NCI-H146 treated with DMSO at 0.1 percent for 48 hours (cell line): Measurements from ENCODE around the gene NACC1.

Experiments
- DNase-seq: peaks from one replicate; lab custom pipeline; 2025; ENCODE audit not compliant: unreplicated experiment; lab: John Stamatoyannopoulos, UW

Gene NACC1

DNA sequence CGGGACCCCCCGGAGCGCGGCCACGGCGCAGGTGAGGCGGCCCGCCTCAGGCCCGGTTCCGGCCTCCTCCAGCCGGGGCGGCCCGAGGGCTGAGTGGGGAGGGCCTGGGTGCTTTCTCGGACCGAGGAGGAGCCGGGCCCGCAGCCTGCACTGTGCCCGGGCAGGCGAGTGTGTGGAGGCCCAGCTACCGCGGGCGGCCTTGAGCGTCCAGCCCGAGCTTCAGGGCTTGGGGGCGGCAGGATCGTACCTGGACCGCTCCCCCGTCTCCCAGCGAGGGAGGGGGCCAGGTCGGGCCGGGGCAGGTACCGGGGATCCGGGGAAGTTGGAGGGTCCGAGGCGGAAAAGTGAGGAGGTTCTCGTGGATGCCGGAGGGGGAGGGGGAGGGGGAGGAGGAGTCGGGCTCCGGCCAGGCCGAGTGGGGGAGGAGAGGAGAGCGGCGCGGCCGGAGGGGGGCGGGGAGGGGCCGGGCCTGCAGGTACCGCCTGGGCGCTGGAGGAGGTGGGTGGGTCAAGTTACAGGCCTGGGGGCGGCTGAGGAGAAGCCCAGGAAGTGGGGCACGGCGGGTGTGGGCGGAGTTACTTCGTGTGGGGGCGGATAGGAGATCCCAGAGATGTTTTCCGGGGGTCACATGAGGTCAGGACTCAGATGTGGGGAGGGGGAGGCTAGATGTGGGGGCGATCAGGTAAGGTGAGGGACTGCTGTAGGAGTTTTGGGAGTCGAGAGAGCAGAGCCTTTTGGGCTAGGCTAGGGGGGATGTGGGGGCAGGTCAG, 545 bp downstream of the NACC1 start:
- peak; percentile 61 for DNase-seq

DNA sequence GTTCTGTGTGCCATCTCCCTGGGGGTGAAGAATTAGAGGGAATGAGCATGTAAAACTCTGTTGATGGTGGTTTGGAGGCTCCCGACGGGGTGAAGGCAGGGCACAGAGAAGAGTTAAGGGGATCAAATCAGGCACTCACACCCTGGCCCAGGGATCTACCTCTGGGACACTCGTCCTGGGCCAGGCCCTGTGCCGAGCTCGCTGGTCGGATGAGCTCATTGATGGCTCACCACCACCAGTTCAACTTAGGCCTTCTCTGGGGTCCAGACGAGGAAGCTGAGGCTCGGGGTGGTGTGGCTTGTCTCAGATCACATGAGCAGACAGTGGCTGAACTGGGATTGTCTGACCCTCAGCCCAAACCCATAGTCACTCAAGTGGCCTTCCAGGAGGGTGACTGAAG, 1.6 kb downstream of the NACC1 start:
- no peak for DNase-seq

DNA sequence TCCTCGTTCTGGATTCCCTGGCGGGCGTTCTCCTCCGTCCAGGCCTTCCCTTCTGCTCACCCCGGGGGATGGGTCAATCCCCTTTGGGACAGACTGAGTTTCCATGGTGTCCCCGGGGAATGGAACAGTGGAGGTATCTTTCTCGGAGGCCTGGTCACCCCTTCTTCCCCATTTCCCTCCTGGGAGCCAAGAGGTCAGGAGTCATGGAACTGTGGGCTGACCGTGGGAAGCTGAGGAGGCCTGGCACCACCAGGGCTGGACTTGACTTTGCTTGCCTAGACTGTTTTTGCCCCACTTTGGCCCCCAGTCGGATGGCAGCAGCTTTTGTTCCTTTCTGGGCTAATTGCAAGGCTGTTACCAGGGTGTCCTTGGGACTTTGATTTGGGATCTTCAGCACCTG, 2.0 kb downstream of the NACC1 start:
- no peak for DNase-seq

DNA sequence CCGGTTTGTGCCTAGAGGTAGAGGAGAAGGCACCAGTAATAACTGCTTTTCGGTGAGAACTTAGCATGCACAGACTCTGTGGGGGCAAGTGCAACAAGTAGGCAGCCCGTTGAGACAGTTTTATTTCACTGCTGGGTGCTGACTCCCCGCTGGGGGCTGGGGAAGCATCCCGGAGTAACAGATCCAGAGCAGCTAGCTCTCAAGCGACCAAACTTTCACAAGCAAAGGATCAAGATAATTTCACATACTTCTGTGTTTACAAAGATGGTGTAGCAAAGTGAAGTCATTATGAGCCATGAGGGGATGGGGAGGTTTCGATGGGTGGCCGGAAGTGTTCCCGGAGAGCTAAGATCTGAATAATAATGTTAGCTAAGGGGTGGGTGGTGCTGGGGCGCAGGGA, 2.8 kb downstream of the NACC1 start:
- no peak for DNase-seq

DNA sequence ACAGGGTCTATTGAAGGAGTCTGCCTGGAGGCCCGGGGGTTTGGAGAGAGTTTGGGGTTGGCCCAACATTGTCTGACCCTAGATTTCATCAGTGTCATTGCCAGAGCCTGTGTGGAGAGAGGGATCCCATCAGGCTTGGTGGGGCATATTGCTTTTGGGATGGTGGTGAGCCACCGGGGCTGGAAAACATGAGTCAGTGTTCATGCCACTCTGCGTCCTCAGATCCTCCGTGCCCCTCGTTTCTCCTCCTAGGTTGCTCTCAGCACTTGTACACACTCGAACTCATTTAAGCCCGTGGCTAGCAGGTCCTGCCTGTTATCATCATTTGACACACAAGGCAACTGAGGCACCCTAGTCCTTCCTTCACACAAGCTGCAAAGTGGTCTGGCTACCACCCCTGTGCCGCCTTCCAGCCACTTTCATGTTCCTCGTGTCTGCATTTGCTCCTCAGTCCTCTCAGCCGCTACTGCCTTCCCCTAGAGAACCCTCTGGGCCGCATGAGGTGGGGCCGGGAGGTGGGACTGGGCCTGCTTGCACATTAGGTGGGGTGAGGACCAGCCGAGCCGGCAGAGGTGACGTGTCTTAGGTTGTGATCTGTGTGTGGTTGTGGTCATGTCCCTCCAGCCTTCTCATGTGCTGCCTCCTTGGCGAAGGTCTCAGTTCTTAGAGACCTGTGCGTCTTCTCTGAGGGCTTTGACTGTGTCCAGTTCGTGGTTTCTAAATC, 3.6 kb downstream of the NACC1 start:
- no peak for DNase-seq

DNA sequence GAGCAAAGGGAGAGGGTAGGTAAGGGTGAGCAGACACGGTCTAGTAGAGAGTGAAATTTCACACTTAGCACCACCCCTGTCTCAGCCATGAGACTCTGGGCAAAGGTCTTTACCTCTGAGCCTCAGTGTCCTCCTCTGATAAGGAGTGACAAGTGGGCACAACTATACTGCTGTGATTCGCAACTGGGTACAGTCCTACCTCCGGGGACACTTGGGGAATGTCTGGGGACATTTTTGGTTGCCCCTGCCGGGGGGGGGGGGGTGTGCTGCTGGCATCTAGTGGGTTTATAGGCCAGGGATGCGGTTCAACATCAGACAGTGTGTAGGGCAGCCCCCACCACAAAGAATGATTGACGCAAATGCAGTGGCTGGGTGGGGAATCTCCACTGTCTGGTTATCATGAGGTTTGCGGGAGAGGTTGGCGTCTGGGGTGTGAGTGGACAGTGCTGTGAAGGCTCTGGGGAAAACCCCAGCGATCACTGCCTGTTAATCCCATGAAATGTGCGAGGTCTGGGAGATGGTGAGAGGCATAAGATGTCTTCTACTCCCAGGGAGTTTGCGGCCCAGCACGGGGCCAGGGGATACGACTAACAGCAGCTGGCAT, 4.3 kb downstream of the NACC1 start:
- no peak for DNase-seq

DNA sequence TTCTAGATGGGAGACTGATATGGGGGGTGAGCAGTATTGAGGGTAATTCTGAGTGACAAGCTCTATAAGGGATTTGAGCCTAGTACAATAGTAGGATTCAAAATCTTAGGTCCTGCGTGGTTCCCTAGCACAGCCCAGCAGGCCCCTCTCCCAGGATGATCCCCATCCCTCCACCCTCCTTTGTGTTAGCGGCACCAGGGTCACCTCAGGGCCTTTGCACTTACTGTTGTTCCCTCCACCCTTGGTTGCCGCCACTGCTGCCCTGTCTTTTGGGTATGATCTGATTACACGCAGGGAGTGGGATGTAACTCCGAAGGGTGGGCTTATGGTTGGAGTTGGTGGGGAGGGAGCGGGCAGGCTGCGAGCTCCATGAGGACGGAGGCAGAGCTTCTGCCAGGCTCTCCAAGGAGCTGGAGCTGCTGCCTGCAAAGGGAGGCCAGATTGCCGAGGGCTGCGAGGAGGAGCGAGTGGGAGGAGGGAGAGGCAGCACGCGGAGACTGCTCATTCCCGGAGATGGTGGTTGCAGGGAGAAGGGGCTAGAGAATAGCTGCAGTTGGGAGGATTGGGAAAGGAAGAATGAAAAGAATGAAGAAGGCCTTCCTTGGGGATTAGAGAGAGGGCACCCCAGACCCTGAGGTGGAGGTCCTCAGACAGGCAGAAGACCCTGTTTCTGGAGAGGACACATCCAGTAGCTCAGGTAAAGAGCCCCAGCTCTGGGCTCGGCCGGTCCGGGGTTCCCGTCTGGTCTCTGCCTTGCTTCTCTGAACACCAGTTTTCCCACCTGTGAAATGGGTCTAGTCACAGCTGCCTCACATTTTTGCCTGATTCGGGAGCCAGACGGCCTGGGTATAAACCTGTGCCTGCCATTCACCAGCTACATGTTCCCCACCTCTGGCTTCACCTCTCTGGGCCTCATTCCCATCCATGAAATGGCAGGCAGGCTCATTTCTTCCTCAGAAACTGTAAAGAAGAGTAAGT, 5.2 kb downstream of the NACC1 start:
- no peak for DNase-seq

DNA sequence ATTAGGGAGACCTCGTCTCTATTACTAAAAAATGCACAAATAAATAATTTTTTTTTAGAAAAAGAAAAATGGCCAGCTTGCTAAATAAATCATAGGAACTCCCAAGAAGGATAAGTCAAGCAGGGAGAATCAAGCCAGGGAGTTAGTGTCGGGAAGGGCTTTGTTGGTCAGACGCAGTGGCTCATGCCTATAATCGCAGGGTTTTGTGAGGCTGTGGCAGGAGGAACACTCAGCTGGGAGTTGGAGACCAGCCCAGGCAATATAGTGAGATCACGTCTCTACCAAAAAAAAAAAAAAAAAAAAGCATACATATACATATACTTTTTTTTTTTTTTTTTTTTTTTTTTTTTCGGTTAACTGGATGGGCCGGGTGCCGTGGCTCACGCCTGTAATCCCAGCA, 9.0 kb downstream of the NACC1 start:
- no peak for DNase-seq

DNA sequence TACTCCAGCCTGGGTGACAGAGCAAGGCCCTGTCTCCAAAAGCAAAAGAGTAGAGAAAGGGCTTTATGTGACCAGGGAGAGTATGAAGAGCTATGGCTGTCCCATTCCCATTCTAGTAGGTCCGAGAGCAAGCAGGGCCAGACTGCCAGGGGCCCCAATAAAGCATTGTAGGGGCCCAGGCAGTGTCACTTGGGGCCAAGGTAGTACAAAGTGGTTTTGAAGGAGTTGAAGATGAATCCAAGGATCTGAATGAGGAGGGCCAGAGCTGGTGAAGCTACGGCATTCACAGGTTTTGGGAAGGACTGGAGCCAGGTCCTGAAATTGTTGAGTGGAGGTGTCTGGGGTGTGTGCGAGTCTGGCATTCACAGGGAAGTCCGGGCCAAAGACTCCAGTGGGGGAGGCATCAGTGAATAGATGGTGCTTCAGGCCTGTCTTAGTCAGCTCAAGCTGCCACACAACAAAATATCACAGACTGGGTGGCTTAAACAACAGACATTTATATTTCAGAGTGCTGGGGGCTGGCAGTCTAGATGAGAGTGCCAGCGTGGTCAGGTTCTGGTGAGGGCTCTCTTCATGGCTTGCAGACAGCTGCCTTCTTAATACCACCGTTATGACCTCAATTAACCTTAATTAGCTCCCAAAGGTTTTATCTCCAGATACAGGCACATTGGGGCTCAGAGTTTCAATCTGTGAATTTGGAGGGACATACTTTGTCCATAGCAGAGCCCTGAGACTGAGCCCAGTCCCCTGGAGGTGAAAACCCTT, 9.9 kb downstream of the NACC1 start:
- no peak for DNase-seq

DNA sequence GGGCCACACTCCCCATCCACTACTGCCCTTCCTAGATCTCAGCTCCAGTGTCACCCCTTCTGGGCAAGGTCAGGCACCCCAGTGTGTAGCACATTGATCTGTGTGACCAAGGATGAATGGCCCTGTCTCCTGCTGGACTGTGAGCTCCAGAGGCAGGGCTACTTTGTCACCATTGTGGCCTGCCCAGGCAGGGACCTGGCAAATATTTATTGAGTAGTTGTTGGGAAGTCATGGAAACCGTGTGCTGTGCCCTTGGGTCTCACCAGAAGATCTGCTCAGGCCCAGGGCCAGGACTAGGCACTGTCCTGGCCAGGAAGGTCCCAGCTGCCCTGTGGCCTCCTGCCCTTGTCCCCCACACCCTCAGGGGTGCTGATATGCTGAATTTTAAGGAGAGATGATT, 10.5 kb downstream of the NACC1 start:
- DNase-seq: peak; percentile 89

DNA sequence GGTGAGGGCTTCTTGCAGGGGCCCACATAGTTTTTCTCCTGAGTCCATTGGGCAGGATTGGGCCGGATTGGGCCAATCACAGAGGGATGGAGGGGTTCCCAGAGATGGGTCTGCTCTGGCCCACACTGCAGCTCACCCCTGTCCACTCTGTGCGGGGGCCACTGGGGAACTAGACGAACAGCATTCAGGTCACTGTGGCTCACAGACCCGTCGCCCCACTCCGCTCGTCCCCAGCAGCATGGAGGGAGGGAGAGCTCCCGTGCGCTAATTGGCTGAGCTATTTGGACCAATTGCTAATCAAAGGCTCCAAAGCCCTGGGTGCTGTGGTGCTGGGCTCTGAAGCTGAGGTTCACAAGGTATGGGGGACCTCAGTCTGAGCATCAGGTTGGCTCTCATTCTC, 11.3 kb downstream of the NACC1 start:
- no peak for DNase-seq

DNA sequence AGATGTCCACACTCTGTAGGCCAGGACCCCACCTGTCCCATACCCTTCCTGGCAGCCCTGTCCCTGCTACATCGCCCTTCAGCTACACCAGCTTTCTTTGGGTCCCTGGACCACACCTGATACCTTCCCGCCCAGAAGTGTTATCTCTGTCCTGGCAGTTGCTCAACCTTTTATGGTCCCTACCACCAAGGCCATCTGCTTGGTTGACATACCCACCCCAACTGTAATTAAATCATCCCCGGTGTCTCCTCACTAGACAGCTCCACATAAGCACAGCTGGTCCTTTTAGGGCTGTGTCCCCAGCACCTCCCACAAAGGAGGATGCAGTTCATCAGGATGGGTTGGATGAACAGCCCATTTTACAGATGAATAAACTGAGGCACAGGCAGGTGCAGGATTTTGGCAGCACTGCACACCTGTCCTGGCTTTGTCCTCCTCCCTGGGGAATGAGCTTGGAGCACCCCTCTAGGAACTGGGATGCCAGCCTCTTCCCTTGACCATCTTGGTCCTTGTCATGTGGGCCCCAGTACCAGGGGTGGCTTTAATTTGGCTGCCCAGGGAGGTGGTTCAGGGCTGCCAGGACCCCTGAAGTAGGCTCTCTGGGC, 12.9 kb downstream of the NACC1 start:
- no peak for DNase-seq

DNA sequence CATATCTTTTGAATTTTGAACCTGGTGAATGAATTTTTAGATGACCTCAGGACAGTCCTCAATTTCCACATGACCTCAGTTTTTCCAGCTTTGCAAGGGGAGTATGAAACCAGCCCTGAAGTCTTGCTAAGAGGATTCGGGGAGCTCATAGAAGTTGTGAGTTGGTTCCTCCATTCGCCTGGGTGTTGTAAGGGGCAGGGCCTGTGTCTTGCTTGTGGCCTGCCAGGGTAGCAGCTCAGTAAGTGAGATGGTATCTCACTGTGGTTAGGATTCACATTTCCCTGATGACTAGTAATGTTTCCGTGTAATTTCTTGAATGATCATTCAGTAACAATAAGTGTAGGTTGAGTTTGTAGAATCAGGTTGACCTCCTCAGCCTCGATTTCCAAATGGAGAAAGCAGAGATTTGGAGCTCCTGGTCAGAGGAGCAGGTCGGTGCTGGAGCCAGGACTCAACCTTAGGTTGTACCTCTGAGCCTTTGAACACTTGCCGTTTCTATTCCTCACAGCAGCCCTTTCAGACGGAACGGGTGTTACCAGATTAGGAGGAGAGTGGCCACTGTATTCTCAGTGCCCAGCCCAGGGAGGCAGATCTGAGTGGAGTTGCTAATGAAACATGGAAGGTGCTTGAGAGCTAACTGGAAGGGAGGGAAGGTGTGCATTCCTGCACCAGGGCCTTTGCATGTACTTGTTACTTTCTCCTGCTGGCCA, 14.6 kb downstream of the NACC1 start:
- DNase-seq: no peak

DNA sequence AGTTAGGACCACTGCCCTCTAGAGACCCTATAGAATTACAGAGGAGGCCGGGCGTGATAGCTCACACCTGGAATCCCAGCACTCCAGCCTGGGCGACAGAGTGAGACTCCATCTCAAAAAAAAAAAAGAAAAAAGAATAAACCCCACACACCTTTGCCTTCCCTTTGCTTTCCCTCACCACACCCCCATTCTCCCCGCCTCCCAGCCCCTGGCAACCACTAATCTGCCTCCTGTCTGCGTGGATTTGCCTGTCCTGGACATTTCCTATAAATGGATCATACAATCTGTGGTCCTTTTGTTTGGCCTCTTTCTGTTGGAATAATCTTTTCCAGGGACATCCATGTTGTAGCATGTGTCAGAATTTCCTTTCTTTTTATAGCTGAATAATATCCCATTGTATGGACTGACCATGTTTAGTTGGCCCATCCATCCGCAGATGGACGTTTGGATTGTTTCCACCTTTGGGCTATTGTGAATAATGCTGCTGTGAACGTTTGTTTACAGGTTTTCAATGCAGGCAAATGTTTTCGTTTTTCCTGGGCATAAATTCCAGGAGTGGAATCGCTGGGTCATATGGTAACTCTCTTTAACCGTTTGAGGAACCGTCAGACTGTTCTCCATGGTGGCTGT, 15.3 kb downstream of the NACC1 start:
- no peak for DNase-seq

DNA sequence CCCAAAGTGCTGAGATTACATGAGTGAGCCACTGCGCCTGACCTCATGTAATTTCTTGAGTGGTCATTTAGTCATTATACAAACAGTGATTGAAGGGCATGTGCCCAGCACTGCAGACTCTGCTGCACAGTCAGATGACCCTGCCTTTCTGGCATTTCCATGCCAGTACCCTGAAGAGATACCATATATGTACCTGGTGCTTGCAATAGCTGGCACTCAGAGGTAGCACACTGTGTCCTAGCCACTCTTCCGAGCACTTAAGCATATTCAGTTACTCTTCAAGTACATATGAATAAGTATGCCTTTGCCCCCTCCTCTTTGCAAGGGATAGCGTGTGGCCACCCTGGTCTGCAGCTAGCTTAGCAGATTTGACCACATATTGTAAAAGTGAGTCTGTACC, 16.6 kb downstream of the NACC1 start:
- no peak for DNase-seq

DNA sequence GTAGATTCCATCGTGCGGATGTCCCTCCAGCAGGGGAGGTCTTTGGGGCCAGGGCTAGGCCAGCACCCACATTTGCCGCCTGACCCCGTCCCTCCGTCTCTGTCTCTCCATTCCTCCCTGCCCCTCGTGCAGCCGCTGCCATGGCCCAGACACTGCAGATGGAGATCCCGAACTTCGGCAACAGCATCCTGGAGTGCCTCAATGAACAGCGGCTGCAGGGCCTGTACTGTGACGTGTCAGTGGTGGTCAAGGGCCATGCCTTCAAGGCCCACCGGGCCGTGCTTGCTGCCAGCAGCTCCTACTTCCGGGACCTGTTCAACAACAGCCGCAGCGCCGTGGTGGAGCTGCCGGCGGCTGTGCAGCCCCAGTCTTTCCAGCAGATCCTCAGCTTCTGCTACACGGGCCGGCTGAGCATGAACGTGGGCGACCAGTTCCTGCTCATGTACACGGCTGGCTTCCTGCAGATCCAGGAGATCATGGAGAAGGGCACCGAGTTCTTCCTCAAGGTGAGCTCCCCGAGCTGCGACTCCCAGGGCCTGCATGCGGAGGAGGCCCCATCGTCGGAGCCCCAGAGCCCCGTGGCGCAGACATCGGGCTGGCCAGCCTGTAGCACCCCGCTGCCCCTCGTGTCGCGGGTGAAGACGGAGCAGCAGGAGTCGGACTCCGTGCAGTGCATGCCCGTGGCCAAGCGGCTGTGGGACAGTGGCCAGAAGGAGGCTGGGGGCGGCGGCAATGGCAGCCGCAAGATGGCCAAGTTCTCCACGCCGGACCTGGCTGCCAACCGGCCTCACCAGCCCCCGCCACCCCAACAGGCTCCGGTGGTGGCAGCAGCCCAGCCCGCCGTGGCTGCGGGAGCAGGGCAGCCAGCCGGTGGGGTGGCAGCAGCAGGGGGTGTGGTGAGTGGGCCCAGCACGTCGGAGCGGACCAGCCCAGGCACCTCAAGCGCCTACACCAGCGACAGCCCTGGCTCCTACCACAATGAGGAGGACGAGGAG, 17.3 kb downstream of the NACC1 start:
- DNase-seq: no peak

DNA sequence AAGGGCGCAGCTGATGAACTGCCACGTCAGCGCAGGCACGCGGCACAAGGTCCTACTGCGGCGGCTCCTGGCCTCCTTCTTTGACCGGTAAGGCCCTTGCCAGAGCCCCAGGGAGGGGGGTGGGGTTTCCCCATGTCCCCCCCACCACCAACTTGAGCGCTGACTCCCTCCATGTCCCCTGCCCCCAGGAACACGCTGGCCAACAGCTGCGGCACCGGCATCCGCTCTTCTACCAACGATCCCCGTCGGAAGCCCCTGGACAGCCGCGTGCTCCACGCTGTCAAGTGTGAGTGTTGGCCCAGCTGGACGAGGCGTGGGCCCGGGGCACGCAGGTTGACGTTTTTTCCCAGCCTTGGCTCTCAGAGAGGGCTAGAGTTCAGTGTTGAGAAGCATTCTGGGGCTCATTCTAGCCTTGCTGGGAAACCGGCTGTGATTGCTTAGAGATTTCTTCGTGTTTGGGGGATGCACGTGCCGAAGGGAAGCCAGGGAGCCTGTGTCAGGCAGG, 19.3 kb downstream of the NACC1 start:
- no peak for DNase-seq
